HG02798 (cell line): Measurements from ENCODE around the gene CTXN2.
A peak's percentile ranks its signal among the peaks of the same experiment; 100 is the strongest.

Experiments
- ATAC-seq: cut with Tn5 transposase; IDR thresholded peaks from one replicate; pipeline ENCODE4 v1.9.1; 2021; ENCODE audit warnings: mild to moderate bottlenecking; ENCODE audit not compliant: unreplicated experiment, poor library complexity

CTXN2 gene

GRCh38 chr15:48191574-48192225 lies at the start of gene CTXN2:
Gene CTXN2, plus strand, starts transcription at chr15:48191665. Its CDS starts 9,636 bp downstream, at chr15:48201301.
- no peak for ATAC-seq

- ATAC-seq: no peak
These were observed 47.6 kb upstream of the CTXN2 start for GRCh38 chr15:48143856-48144255.

GRCh38 chr15:48144889-48145288 lies 46.6 kb upstream of the CTXN2 start:
- ATAC-seq: peak; percentile 47

GRCh38 chr15:48145923-48146322 lies 45.5 kb upstream of the CTXN2 start:
- ATAC-seq: no peak

GRCh38 chr15:48147358-48147757 lies 44.1 kb upstream of the CTXN2 start:
- ATAC-seq: no peak

- ATAC-seq: no peak
These were observed 41.6 kb upstream of the CTXN2 start for GRCh38 chr15:48149858-48150257.

- no peak for ATAC-seq
These were observed 37.9 kb upstream of the CTXN2 start for GRCh38 chr15:48153526-48153925.

- no peak for ATAC-seq
These were observed 22.8 kb upstream of the CTXN2 start for GRCh38 chr15:48168616-48169015.

GRCh38 chr15:48170981-48171380 lies 20.5 kb upstream of the CTXN2 start:
- no peak for ATAC-seq

GRCh38 chr15:48175126-48175525 lies 16.3 kb upstream of the CTXN2 start:
- ATAC-seq: no peak

- no peak for ATAC-seq
These were observed 15.4 kb upstream of the CTXN2 start for GRCh38 chr15:48176112-48176511.

- ATAC-seq: no peak
These were observed 14.5 kb upstream of the CTXN2 start for GRCh38 chr15:48176957-48177356.

- ATAC-seq: peak; percentile 65
These were observed 14.1 kb upstream of the CTXN2 start for GRCh38 chr15:48177383-48177765.

GRCh38 chr15:48177766-48178647 lies 13.5 kb upstream of the CTXN2 start, which contains the start of gene MYEF2:
Gene MYEF2, minus strand, starts transcription at chr15:48178295. Its CDS starts 58 bp downstream, at chr15:48178237.
- peak; percentile 88 for ATAC-seq

- no peak for ATAC-seq
These were observed 12.9 kb upstream of the CTXN2 start for GRCh38 chr15:48178648-48178931.

- ATAC-seq: no peak
These were observed 8.7 kb upstream of the CTXN2 start for GRCh38 chr15:48182749-48183148.

- no peak for ATAC-seq
These were observed 5.9 kb upstream of the CTXN2 start for GRCh38 chr15:48185529-48185928.

GRCh38 chr15:48186271-48186670 lies 5.2 kb upstream of the CTXN2 start:
- no peak for ATAC-seq

GRCh38 chr15:48190932-48191573 lies 412 bp upstream of the CTXN2 start:
- no peak for ATAC-seq

- no peak for ATAC-seq
These were observed 10.6 kb downstream of the CTXN2 start for GRCh38 chr15:48202068-48202467.

GRCh38 chr15:48205981-48206380 lies 14.5 kb downstream of the CTXN2 start, which contains the start of gene SLC12A1:
Gene SLC12A1, plus strand, starts transcription at chr15:48206302. Its CDS starts 1,418 bp downstream, at chr15:48207720.
- ATAC-seq: no peak
